IMR-90 (cell line): ENCODE results near the gene BET1. TPM values are rescaled to one million over a fixed set of nuclear protein-coding genes. Genes with fewer than 3 reads are reported as not detected.

ENCODE experiments used
- ATAC-seq: fragments of 200-7000 bp; cut with Tn5 transposase; 2 replicates; pipeline ENCODE4 v1.9.1; 2020; ENCODE audit warnings: low read depth, mild to moderate bottlenecking, moderate library complexity
- BruUV-seq: library from RNA; stranded (reverse); fragments of 400-500 nt; replicated peaks from 2 replicates; lab custom pipeline; 2021; lab: Mats Ljungman, UMichigan
- CTCF ChIA-PET: fragments of 300-600 bp; formaldehyde crosslinking; extraction: SDS; loops from one replicate; lab custom pipeline; 2021; ENCODE audit warnings: antibody characterized with exemption; lab: Yijun Ruan, JAX
- POLR2A ChIA-PET: fragments of 300-600 bp; sonication (Branson Sonifier 250); formaldehyde crosslinking; loops from one replicate; lab custom pipeline; 2022; ENCODE audit warnings: antibody characterized with exemption; ENCODE audit not compliant: unreplicated experiment; lab: Charles Lee
- DNase-seq: peaks from one replicate; pipeline ENCODE4 v3.0.0; 2013
- H2AFZ ChIP-seq: replicated peaks from 2 replicates; pipeline ENCODE3; 2013; ENCODE audit warnings: low read length, mild to moderate bottlenecking; ENCODE audit not compliant: poor library complexity
- H2AK5ac ChIP-seq: 2 replicates; pipeline ENCODE4 v1.6.1; 2013; ENCODE audit warnings: low read depth, low read length, inconsistent platforms
- H2AK9ac ChIP-seq: replicated peaks from 2 replicates; pipeline ENCODE3; 2013; ENCODE audit warnings: mild to moderate bottlenecking, low read depth, low read length, moderate library complexity; ENCODE audit not compliant: poor library complexity
- H2BK120ac ChIP-seq: 2 replicates; pipeline ENCODE4 v1.6.1; 2013; ENCODE audit warnings: low read depth, low read length, inconsistent platforms
- H2BK15ac ChIP-seq: 3 replicates; pipeline ENCODE4 v1.6.1; 2013; ENCODE audit warnings: low read depth, low read length, inconsistent platforms
- H2BK20ac ChIP-seq: 2 replicates; pipeline ENCODE4 v1.6.1; 2013; ENCODE audit warnings: low read depth, mild to moderate bottlenecking, inconsistent platforms, low read length, moderate library complexity
- H2BK5ac ChIP-seq: 2 replicates; pipeline ENCODE4 v1.6.1; 2013; ENCODE audit warnings: mild to moderate bottlenecking, low read depth, low read length, inconsistent platforms; ENCODE audit not compliant: poor library complexity, severe bottlenecking
- H3K14ac ChIP-seq: replicated peaks from 2 replicates; pipeline ENCODE4 v1.6.1; 2013; ENCODE audit warnings: low read depth, low read length, inconsistent platforms
- H3K18ac ChIP-seq: 2 replicates; pipeline ENCODE4 v1.6.1; 2013; ENCODE audit warnings: low read depth, low read length, control low read depth
- H3K23ac ChIP-seq: 2 replicates; pipeline ENCODE4 v1.6.1; 2013; ENCODE audit warnings: low read depth, low read length, inconsistent platforms
- H3K27ac ChIP-seq: 2 replicates; pipeline ENCODE4 v1.5.1; 2013; ENCODE audit warnings: mild to moderate bottlenecking, control low read depth, low read length; ENCODE audit not compliant: insufficient read depth
- H3K27me3 ChIP-seq: 2 replicates; pipeline ENCODE4 v1.6.1; 2013; ENCODE audit warnings: low read length; ENCODE audit not compliant: control insufficient read depth, insufficient read depth
- H3K36me3 ChIP-seq: 2 replicates; pipeline ENCODE4 v1.6.1; 2013; ENCODE audit warnings: low read length, mixed read lengths; ENCODE audit not compliant: control insufficient read depth, insufficient read depth
- H3K4ac ChIP-seq: 2 replicates; pipeline ENCODE4 v1.6.1; 2013; ENCODE audit warnings: low read depth, low read length, inconsistent platforms
- H3K4me1 ChIP-seq: 2 replicates; pipeline ENCODE4 v1.6.1; 2013; ENCODE audit warnings: low read length, mixed read lengths; ENCODE audit not compliant: control insufficient read depth, insufficient read depth
- H3K4me2 ChIP-seq: 2 replicates; pipeline ENCODE4 v1.6.1; 2013; ENCODE audit warnings: low read depth, mild to moderate bottlenecking, control low read depth, low read length, moderate library complexity
- H3K4me3 ChIP-seq: 2 replicates; pipeline ENCODE4 v1.5.1; 2013; ENCODE audit warnings: low read depth, mild to moderate bottlenecking, control low read depth, low read length, moderate library complexity; ENCODE audit not compliant: insufficient read depth
- H3K56ac ChIP-seq: 2 replicates; pipeline ENCODE4 v1.6.1; 2013; ENCODE audit warnings: low read length, inconsistent platforms; ENCODE audit not compliant: insufficient read depth; ENCODE audit errors: extremely low read depth
- H3K79me1 ChIP-seq, 2 experiments: 2 replicates each; pipeline ENCODE4 v1.6.1; 2013; ENCODE audit warnings: low read length in 2 of 2, inconsistent platforms in 1 of 2, low read depth in 1 of 2
- H3K9ac ChIP-seq: 2 replicates; pipeline ENCODE4 v1.6.1; 2013; ENCODE audit warnings: low read depth, low read length, control low read depth
- H3K9me1 ChIP-seq: 2 replicates; pipeline ENCODE4 v1.6.1; 2013; ENCODE audit warnings: low read length, inconsistent platforms; ENCODE audit not compliant: insufficient read depth
- H3K9me3 ChIP-seq: 2 replicates; pipeline ENCODE4 v1.6.1; 2013; ENCODE audit warnings: low read length; ENCODE audit not compliant: control insufficient read depth, insufficient read depth
- H4K20me1 ChIP-seq: 2 replicates; pipeline ENCODE4 v1.6.1; 2013; ENCODE audit warnings: low read length, inconsistent platforms; ENCODE audit not compliant: insufficient read depth
- H4K5ac ChIP-seq: 2 replicates; pipeline ENCODE4 v1.6.1; 2013; ENCODE audit warnings: mild to moderate bottlenecking, low read depth, low read length, control low read depth
- H4K8ac ChIP-seq, 2 experiments: 2 replicates each; pipeline ENCODE4 v1.6.1; 2013; ENCODE audit warnings: low read depth in 2 of 2, low read length in 2 of 2, control low read depth in 1 of 2, inconsistent platforms in 1 of 2
- H4K91ac ChIP-seq: 2 replicates; pipeline ENCODE4 v1.6.1; 2013; ENCODE audit warnings: low read depth, low read length, inconsistent platforms; ENCODE audit not compliant: insufficient read depth
- CHD1 ChIP-seq: IDR thresholded peaks from 2 replicates; pipeline ENCODE4 v1.6.1; 2012; ENCODE audit warnings: low read depth, low read length, improper control_type of control experiment
- FOS ChIP-seq: fragments of 150-350 bp; IDR thresholded peaks from 2 replicates; pipeline ENCODE4 v1.6.1; 2016; ENCODE audit warnings: low read depth, low read length
- MAFK ChIP-seq: IDR thresholded peaks from 2 replicates; pipeline ENCODE4 v1.6.1; 2012; ENCODE audit warnings: low read depth, low read length, improper control_type of control experiment
- NFE2L2 ChIP-seq: fragments of 150-350 bp; IDR thresholded peaks from 2 replicates; pipeline ENCODE4 v1.6.1; 2016; ENCODE audit warnings: low read depth, mild to moderate bottlenecking, low read length
- RAD21 ChIP-seq: IDR thresholded peaks from 2 replicates; pipeline ENCODE4 v1.6.1; 2012; ENCODE audit warnings: low read length, improper control_type of control experiment
- RFX5 ChIP-seq: IDR thresholded peaks from 2 replicates; pipeline ENCODE4 v1.8.0; 2012; ENCODE audit warnings: low read depth, mild to moderate bottlenecking, low read length, moderate library complexity
- WGBS, 2 experiments: methylation state at CpG; one replicate each; pipeline versions ENCODE4 v1.1.5 to v1.1.7; 2013; ENCODE audit warnings: missing lambda C conversion rate in 2 of 2; ENCODE audit not compliant: insufficient read length in 1 of 2; ENCODE audit errors: extremely low coverage in 2 of 2; 5-methylcytosine and 5-hydroxymethylcytosine counted together
- dilution Hi-C: fragments of 300-500 bp; cut with HindIII; formaldehyde crosslinking; loops from one replicate; pipeline ENCODE4 v1.14.3; 2018; ENCODE audit warnings: low sequenced_read_pairs; ENCODE audit not compliant: unreplicated experiment
- in situ Hi-C: fragments of 300-500 bp; cut with MboI; formaldehyde crosslinking; loops from 3 replicates; pipeline ENCODE4 v1.14.3; 2019; ENCODE audit warnings: low sequenced_read_pairs, inconsistent platforms, mixed read lengths
- intact Hi-C: fragments of 100-400 bp; cut with micrococcal nuclease; formaldehyde crosslinking; loops from 2 replicates; pipeline ENCODE4 v1.10.0; 2022
- polyA plus RNA-seq, 3 experiments: library from polyadenylated mRNA; depleted of rRNA; stranded (reverse); fragments of >200 nt; gene quantifications; 2 replicates each; pipeline ENCODE4 v1.2.3, GENCODE V29; 2012; ENCODE audit warnings: low replicate concordance in 1 of 3
- total RNA-seq: library from RNA; depleted of rRNA; stranded (reverse); fragments of >200 nt; gene quantifications from 2 replicates; pipeline ENCODE4 v1.2.3, GENCODE V29; 2012
- TF ChIP-seq, protein P1 (sequence below): fragments of 150-350 bp; IDR thresholded peaks from 2 replicates; pipeline ENCODE4 v1.6.1; 2017; ENCODE audit warnings: mild to moderate bottlenecking, antibody characterized with exemption, low read length, low read depth
- TF ChIP-seq, protein P2 (sequence below): conservative IDR thresholded peaks from 2 replicates; pipeline ENCODE4 v1.5.1; 2012; ENCODE audit warnings: mild to moderate bottlenecking, low read depth, low read length, improper control_type of control experiment

The BET1 gene
- total and polyA plus RNA-seq, 2 of the 4 experiments (the other 2 are of a cell fraction): 9.9 to 33.2 TPM

DNA sequence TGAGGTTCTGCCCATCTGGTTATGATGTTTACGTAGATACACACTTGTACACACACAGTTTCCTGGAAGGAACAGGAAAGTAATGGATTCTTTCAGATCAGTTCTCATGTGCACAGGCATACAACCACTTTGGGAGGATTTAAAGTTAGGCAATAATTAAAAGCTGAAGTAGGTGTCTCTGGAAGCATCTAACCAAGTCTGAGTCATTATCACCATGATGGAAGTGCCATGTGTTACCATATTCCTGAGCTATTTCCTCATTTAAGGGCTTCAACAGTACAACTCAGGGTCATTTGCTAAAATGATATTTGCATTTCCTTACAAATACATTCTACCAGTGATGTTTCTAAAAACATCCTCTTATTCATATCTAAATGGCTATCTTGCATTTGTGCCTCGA, 41.4 kb upstream of the BET1 start:
- DNase-seq: no peak
- Histone ChIP-seq H2AK9ac (no peak overlapping the region), H3K27ac (no peak overlapping the region), H2BK15ac (no peak overlapping the region), H4K91ac (no peak overlapping the region), H3K79me1 (no peaks in the 10 kb centered on the region), H3K9me3 (no peaks in the 10 kb centered on the region), H3K36me3 (no peaks in the 10 kb centered on the region), H4K8ac (no peak overlapping the region), H4K20me1 (no peaks in the 10 kb centered on the region), H2AK5ac (no peak overlapping the region), H4K5ac (no peak overlapping the region), H2BK5ac (no peak overlapping the region), H3K23ac (no peak overlapping the region), H3K4me1 (peaks cover 2% of the 10 kb centered on the region; the same call in 1 of the 2 replicates), H3K18ac (no peak overlapping the region), H3K27me3 (peaks cover 2% of the 10 kb centered on the region; the same call in 1 of the 2 replicates), H3K9me1 (no peaks in the 10 kb centered on the region), H2BK20ac (no peak overlapping the region), H3K4ac (no peak overlapping the region), H3K4me2 (no peak overlapping the region), H3K4me3 (no peak overlapping the region), H2BK120ac (no peak overlapping the region), H3K9ac (no peak overlapping the region), H3K14ac (no peak overlapping the region), H3K56ac (no peak overlapping the region; the same call in 1 of the 2 replicates), H2AFZ (no peak overlapping the region)
- ChIA-PET CTCF (no interaction called here), POLR2A (no interaction called here)
- in situ Hi-C loops: no loop called here
- dilution Hi-C loops: no loop called here
- WGBS, 2 experiments: no CpG with 5 or more reads among the region's 2 CpGs
- ATAC-seq: no peak
- intact Hi-C loops: no loop called here
- BruUV-seq: no TSS peak
- TF ChIP-seq NFE2L2 (no peak), RFX5 (no peak), CHD1 (no peak), FOS (no peak), RAD21 (no peak), MAFK (no peak)
- TF ChIP-seq, protein P1, sequence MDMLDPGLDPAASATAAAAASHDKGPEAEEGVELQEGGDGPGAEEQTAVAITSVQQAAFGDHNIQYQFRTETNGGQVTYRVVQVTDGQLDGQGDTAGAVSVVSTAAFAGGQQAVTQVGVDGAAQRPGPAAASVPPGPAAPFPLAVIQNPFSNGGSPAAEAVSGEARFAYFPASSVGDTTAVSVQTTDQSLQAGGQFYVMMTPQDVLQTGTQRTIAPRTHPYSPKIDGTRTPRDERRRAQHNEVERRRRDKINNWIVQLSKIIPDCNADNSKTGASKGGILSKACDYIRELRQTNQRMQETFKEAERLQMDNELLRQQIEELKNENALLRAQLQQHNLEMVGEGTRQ: no peak
- TF ChIP-seq, protein P2, sequence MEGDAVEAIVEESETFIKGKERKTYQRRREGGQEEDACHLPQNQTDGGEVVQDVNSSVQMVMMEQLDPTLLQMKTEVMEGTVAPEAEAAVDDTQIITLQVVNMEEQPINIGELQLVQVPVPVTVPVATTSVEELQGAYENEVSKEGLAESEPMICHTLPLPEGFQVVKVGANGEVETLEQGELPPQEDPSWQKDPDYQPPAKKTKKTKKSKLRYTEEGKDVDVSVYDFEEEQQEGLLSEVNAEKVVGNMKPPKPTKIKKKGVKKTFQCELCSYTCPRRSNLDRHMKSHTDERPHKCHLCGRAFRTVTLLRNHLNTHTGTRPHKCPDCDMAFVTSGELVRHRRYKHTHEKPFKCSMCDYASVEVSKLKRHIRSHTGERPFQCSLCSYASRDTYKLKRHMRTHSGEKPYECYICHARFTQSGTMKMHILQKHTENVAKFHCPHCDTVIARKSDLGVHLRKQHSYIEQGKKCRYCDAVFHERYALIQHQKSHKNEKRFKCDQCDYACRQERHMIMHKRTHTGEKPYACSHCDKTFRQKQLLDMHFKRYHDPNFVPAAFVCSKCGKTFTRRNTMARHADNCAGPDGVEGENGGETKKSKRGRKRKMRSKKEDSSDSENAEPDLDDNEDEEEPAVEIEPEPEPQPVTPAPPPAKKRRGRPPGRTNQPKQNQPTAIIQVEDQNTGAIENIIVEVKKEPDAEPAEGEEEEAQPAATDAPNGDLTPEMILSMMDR: no peak
